Hematopoietic multipotent progenitor cell treated with erythropoietin and hydrocortisone succinate and interleukin-3 and kit ligand, for 17 days (in vitro differentiated cells): ENCODE results near the gene CYBC1.
"Not testable (repeated sequence)": the region's sequence is repeated elsewhere in the genome, so short reads cannot be mapped to it uniquely, and the experiment has no call there.

Source experiments
- DNase-seq: peaks from one replicate; pipeline ENCODE4 v3.0.0-alpha.2; 2015; ENCODE audit warnings: low spot score

The CYBC1 gene

GRCh38 chr17:82477934-82478333, 27.4 kb upstream of the CYBC1 start:
- no peak for DNase-seq

- DNase-seq = no peak
These were observed 24.9 kb upstream of the CYBC1 start for GRCh38 chr17:82475458-82475857.

- DNase-seq = no peak
These were observed 23.9 kb upstream of the CYBC1 start for GRCh38 chr17:82474223-82475010.

- no peak for DNase-seq
These were observed 19.5 kb upstream of the CYBC1 start for GRCh38 chr17:82470065-82470464.

GRCh38 chr17:82468692-82469091, 18.1 kb upstream of the CYBC1 start:
- DNase-seq = no peak

- DNase-seq = peak; percentile 84
These were observed 14.6 kb upstream of the CYBC1 start for GRCh38 chr17:82465023-82465603.

GRCh38 chr17:82464567-82464929, 14.0 kb upstream of the CYBC1 start:
- DNase-seq = no peak

GRCh38 chr17:82463925-82464566, 13.5 kb upstream of the CYBC1 start:
- DNase-seq = peak; percentile 72

- DNase-seq = peak; percentile 68
These were observed 12.8 kb upstream of the CYBC1 start for GRCh38 chr17:82463391-82463790.

GRCh38 chr17:82461827-82462524, 11.4 kb upstream of the CYBC1 start:
- peak; percentile 96 for DNase-seq

- DNase-seq = peak; percentile 39
These were observed 9.4 kb upstream of the CYBC1 start for GRCh38 chr17:82459936-82460335.

- no peak for DNase-seq
These were observed 8.4 kb upstream of the CYBC1 start for GRCh38 chr17:82458885-82459424.

GRCh38 chr17:82458179-82458884, 7.8 kb upstream of the CYBC1 start, which contains the start of gene NARF:
Gene NARF, plus strand, starts transcription at chr17:82458741. Its CDS starts 63 bp downstream, at chr17:82458804.
- DNase-seq = peak; percentile 99

GRCh38 chr17:82457929-82458178, 7.3 kb upstream of the CYBC1 start:
- DNase-seq = peak; percentile 97

- peak; percentile 61 for DNase-seq
These were observed 6.7 kb upstream of the CYBC1 start for GRCh38 chr17:82457073-82457928.

- not testable (repeated sequence) for DNase-seq
These were observed 3.2 kb upstream of the CYBC1 start for GRCh38 chr17:82453706-82454105.

- not testable (repeated sequence) for DNase-seq
These were observed 2.6 kb upstream of the CYBC1 start for GRCh38 chr17:82453151-82453550.

- DNase-seq = peak; percentile 9
These were observed 1.6 kb upstream of the CYBC1 start for GRCh38 chr17:82452162-82452561.

GRCh38 chr17:82449883-82450356, 632 bp downstream of the CYBC1 start:
- DNase-seq = peak; percentile 9

- no peak for DNase-seq
These were observed 1.2 kb downstream of the CYBC1 start for GRCh38 chr17:82449131-82449882.
